Measurements from ENCODE around the gene GBX2.

GBX2 gene

GRCh38 chr2:236180831-236181453 lies 12.8 kb upstream of the GBX2 start:
- peak; percentile 89 for DNase-seq

DNA sequence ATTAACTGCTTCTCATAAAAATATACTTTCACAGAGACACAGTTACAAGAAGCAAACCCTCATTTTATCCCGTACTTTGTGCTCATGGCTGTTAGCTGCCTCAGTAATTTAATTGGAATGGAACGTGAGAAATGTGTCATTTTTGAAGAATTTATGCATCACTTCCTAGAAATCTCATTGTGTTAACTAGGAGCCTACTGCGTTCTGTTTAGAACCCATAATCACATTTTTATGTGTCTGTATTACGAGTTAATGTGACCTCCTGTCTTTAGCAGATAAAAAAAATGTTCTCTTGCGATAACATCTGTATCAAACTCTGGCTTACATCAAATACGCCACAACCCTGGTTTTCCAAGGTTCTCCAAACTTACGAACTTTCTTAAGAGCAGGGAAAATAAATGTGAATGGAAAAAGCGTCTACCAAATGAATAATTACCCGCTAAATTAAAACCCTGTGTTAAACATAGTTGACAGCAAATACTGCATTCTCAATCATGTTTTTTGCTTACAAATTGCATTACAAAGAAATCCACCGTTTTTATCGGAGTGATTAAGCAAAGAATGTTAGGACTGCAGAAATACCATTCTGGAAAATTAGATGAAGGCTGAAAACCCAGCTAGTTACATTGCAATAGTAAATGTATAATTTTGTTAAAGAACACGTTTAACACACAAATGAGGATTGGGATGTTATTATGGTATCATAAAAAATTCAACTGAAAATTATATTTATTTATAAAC lies 12.1 kb upstream of the GBX2 start:
- DNase-seq, result peak; percentile 71

GRCh38 chr2:236179236-236180075 lies 11.3 kb upstream of the GBX2 start:
- DNase-seq, result peak; percentile 65

DNA sequence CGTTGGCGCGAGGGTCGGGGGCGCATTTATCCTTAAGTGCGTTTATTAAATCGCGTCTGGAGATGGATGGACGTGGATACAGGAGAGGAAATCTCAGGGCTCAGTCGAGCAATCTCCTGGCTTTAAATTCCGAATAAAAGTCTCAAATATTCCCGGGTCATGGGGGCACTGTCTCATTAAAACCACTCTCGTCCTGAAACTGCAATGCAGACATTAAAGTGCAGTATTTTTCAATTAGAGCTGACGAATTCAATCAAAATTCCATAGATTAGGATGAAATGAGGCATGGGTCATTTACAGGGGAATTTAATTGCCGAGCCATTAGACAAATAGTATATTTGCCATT lies 10.7 kb upstream of the GBX2 start:
- peak; percentile 68 for DNase-seq

DNA sequence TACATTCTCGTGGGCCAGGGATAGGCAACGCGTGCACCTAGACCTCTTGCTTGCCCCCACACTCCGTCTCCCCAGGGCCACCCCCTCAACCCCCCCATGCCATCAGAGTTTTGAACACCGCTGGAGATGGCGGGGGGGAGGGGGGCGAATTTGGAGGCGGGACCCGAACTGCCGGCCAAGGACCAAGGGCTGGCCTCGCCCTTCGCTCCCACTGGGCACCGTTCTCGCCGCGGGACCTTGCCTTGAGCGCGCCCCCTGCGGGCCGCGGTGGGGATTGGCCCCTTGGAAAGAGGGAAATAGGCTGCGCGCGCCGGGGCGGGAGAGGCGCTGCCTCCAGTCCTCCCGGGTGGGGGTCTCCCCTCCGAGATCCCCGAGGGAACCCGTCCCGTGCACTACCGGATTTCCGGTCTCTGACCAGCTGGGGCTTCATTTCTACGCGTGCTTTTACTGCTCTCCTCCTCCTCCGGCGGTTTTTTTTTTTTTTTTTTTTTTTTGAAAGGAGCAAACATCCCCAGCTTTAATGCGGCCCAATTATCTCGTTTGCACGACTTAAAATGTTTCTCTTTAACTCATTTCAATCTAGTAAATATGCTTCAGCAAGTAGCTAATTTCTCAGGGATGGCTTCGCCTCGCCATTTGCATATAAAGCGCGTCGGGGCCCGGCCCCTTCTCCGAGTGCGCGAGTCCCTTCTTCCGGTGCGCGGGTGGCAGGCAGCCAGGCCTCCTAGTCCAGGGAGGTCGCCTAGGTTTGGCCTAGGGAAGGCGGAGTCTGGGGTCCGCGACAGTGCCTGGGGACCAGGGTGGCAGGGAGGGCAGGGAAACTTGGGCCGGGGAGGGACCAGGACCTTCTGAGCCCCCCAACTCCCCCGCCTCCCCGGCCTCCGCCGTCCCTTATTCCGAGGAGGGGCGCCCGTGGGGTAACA lies 10.0 kb upstream of the GBX2 start:
- DNase-seq, result peak; percentile 89

DNA sequence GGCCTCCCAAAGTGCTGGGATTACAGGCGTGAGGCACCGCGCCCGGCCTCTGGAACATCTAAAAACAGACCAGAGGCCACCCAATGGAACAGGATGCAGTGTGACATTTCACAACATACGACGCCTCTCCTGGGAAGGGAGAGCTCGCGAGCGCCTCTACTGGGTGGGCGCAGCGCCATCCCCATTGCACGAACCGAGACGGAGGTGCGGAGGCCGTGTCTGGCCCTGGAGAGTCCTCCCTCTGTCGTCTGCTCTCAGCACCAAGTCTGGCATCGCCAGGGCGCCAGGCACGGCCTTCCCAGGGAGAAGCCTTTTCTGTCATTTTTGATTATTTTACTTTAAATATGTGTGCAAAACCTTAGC lies 9.4 kb upstream of the GBX2 start:
- peak; percentile 81 for DNase-seq

GRCh38 chr2:236176951-236177350 lies 8.8 kb upstream of the GBX2 start:
- peak; percentile 3 for DNase-seq

GRCh38 chr2:236176417-236176816 lies 8.2 kb upstream of the GBX2 start:
- peak; percentile 48 for DNase-seq

- DNase-seq, result peak; percentile 15
Measured at GRCh38 chr2:236175548-236176150, 7.5 kb upstream of the GBX2 start.

GRCh38 chr2:236173729-236174607 lies 5.8 kb upstream of the GBX2 start:
- peak; percentile 30 for DNase-seq

DNA sequence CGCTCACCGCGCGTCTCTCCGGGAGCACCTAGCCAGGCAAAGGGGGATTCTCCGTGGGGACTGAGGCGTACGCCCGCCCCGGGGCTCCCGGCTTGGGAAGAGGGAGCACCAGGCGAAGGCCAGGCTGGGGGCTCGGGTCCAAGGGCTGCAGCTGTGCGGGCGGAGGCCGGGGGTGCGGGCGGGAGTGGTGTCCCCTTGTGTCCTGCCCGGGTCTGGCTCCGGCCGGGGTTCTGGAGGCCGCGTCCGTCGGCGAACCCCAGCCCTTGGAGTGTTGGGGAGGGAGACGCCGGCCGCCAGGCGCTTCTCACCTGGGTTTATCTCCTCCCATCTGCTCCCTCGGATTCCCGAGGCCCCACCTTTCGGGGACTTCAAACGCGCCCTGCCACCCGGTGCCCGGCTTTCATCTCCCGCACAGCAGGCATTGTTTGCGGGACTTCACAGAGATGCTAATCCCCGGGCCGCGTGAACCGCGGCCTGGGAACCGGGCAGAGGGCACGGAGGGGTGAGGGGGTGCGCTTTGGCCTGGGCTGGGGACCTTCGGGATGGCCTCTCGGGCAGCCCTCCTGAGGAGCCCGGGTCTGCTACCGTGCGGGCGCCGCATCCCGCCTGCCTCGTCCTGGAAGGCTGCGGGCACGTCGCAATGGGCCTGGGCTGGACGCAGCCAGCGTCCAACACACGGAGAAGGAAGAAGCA lies 5.0 kb upstream of the GBX2 start:
- DNase-seq, result peak; percentile 36

- DNase-seq, result no peak
Measured at GRCh38 chr2:236172255-236173035, 4.3 kb upstream of the GBX2 start.

GRCh38 chr2:236171680-236172254 lies 3.6 kb upstream of the GBX2 start:
- peak; percentile 68 for DNase-seq

DNA sequence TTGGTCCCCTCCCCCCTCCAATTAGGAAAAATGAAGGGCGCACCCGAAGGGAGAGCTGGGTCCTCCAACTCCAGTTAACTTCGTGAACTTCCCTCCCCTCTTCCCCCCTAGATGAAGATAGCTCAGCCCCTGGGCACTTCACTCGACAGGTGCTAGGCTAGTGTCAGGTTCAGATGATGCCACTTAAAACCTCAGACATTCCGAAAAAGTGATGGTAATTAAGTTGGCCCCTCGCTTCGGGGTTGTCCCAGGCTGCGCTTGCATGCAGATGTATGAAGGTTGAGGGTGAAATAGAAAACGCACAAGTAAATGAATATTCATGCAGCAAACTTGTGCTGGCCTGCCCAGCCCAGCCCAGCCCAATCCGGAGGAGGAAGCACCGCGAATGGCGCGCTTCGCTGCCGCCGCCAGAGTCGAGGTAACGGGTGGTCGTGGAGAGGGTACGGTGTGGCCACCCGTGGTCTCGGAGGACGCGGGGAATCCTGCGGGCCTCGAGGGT lies 3.0 kb upstream of the GBX2 start:
- DNase-seq, result peak; percentile 55

DNA sequence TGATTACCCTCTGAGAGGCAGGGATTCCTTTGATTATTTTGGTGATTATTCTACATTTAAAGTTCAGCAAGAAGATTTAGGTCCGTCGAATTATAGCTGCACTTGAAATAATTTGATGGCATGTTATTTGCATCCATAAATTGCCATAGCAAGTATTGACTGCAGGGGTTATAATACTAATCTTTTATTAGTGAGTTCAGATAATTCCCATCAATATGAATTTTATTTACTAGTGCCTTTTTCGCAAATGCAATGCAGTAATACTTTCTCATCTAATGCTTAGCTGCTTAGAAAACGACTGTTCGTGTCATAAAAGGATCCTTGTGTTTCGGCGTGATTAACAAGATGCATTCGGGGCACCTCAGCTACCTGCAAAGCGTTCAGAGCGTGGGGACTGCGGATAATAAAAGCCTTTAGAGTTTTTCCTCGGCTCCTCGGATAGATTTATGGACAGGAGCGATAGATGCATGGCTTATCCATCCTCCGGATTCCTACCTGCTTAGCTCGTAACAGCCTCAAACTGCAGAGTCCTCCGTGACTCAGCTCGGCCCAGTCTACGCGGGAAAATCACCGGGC lies 2.5 kb upstream of the GBX2 start:
- peak; percentile 66 for DNase-seq

DNA sequence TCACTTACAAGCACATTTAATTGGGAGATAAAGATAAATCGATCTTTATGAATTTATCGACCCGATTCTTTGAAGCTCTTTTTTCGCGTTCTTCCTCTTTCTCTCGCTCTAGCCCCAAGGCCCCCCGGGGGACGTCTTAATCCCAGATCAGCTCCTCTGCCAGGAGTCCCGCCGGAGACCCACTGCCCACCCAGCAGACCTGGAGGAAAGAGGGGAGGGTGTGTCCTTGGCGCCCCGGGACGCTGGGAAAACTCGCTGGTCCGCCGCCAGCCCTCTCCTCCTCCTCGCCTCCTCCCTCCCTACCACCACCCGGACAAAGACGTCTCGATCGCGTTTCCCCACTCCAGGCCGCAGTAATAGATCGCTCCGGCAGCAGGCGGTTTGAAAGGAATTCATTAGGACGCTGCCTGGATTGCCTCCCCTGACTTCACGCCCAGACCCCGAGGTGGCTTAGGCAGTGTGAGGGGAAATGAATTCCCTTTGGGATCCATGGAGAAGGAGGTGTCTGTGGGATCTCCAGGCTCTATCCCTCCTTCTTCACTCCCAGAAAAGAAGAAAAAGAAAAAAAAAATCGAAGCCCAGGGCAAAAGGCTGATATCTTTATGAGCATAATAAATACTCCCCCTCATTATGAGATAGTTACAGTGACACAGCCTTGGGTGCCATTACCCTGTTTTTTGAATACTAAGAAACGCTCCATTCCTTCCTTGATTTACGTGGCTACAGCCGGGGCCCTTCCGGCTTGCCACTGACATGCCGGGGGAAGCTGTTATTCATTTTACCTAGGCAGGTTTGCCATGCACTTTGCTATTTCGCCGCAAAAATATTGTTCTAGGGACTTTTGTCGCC lies 1.8 kb upstream of the GBX2 start:
- DNase-seq, result no peak

GRCh38 chr2:236169151-236169721 lies 1.1 kb upstream of the GBX2 start:
- DNase-seq, result peak; percentile 76
